GM18499 (cell line): ENCODE data around the gene FOXP1.

Source experiments
- ATAC-seq: cut with Tn5 transposase; IDR thresholded peaks from one replicate; pipeline ENCODE4 v1.9.1; 2021; ENCODE audit warnings: moderate number of reproducible peaks; ENCODE audit not compliant: insufficient read depth, unreplicated experiment

FOXP1 gene

DNA sequence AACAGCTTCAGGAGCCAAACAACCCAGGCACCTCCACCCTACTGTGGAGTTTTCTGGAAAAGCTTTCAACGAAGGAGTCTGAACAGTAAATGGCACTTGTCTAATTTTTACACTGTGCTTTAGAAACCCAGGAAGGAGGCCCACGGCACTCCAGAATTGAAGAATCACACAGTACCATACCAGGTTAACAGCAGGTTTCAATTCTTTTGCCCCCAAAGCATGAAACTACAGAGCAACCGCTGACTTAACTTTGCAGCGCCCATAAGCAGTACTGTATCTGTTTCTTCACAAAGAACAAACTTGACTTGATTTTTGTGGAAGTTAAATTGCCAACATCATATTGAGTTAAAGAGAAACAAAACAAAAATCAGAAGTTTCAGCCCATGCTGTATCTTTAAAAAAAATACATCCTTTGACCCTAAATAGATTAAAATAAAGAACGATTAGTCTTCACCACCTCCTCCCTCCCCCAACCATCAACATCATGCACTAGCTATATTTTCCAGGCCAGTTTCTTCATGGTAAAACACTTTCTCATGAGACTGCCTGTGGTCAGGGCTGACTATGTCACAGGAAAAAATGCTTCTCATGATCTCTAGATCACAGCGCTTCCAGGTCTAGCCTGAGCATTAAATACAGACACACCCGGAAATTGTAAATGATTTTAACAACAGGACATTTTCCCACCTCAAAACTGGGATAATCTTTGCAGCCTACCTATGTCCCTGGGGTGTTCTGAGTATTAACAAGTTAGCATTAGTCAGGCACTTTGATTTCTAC, 456.3 kb downstream of the FOXP1 start:
- ATAC-seq: no peak

DNA sequence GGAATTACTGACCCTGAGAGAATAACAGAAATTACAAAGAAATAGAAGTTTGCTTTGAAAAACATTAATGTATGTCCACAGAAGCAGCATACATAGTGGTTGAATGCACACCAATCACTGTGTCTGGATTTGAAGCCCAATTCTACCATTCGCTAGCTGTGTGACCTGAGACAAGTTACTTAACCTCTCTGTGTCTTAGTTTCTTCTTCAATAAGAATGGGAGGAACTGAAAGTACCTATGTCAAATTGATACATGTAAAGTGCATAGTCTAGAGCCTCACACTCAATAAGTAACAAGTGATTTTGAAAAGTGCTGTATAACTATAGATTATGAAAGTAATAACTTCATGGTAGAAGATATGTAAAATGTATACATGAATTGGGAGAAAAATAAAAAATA, 457.8 kb downstream of the FOXP1 start:
- ATAC-seq: no peak

- no peak for ATAC-seq
Measured at GRCh38 chr3:71124048-71124447, 459.5 kb downstream of the FOXP1 start.

DNA sequence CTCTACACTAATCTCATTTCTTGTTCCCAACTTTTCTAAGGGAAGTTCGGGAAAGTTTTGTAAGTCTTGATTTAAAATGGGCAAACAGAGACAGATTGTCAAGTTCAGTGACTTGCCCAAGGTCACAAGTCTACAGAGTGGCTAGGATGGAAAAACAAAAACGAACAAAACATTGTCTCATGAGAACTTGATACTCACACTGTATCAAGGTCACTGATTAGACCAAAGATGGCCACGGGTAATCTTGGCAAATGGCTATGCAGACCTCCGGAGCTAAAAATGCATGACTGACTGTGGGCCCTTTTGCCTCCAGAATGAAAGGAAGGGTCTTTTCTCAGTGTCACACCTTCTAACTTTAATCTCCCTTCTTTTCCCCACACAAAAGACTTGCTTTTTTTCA, 460.9 kb downstream of the FOXP1 start:
- no peak for ATAC-seq

GRCh38 chr3:71121429-71122167, 461.9 kb downstream of the FOXP1 start:
- ATAC-seq: no peak

- no peak for ATAC-seq
Measured at GRCh38 chr3:71120012-71120411, 463.5 kb downstream of the FOXP1 start.

DNA sequence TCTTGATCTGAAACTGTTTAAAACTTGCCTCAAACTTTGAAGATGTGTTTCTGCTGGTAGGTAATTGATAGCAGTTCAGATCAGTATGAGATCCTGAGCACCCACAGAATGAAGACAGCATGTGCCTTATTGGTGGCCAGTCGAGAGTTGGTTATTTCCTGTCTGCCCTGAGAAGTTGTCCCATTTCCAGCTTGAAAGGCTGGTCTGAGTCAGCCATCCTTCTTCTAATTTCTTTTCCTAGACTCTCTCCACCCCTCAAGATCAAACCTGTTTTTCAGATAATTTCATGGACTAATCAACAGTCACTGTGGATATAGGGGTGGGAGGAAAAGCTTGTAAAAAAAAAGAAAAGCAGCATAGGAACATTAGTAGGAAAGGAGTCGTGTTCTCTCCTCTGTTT, 464.4 kb downstream of the FOXP1 start:
- ATAC-seq: no peak

GRCh38 chr3:71118436-71118835, 465.1 kb downstream of the FOXP1 start:
- no peak for ATAC-seq

GRCh38 chr3:71117572-71118247, 465.8 kb downstream of the FOXP1 start:
- no peak for ATAC-seq

DNA sequence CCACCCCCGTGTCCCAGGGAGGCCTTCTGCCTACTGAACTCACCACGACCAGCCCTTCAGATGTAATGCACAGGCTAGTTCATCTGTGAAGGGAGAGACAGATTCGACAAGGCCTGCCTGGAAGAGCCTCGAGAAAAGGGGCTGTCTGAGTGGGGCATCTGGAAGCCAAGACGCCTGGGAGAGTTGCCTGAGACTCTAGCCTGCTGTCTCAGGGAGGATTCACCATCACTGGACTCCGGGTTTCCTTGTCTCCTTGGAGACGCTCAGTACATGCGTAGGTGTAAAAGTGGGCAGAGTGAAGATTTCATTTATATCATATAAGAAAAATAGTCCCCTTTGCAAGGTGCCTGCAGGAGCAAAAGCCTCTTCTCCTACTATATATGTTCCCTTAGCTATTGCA, 468.9 kb downstream of the FOXP1 start:
- ATAC-seq: no peak

DNA sequence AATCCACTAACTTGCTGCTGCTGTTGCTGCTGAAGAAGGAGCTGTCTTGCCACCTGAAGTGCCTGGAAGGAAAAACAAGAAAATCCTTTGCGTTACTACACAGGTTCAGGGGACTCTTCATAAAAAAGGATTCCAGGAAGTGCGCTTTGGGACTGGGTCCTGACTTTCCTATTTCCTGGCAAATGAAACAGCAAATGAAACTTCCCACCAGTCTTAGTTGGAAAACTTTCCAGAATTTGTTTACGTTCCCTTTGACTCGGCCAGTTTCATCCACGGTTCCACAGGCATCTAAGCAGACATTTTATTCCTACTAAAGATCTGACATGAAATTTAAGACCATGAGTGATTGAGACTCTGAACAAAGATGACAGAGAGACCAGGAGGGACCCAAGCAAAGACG, 471.0 kb downstream of the FOXP1 start:
- ATAC-seq: no peak

- no peak for ATAC-seq
Measured at GRCh38 chr3:71111784-71112440, 471.6 kb downstream of the FOXP1 start.

DNA sequence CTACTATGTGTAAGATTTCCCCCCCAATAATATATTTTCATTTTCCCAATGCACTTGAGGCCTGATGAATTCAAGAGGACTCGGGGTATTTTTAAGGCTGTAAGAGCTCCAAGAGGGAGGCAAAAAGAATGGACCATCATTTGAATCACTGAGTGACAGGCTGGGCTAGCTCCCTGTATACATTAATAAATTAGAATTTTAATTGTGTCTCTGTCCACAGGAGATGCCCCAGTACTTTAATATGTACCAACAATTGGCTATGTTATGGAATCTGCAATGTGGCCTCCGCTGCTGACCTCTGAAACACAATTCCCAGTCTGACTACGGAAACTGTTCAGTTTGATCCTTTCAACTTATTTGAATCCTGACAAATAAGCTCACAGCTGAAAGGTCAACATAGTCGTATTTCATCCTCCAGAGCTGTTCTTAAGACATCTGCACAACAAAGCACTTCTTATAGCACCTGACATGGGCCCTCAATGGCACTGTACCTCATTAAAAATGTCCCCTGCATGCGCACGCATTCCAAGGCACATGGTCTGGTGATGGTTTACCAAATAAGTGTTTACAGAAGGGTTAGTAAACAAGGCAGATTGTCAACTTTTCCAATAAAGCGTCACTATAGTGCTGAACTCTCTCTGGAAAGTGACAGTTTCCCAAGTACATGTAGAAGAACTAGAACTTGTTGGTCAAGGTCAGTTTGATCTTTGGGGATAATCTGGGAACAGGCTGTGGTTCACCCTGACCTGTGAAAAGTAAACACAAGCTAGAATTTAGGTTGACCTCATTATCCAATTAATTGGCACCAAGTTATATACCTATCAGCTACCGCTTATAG, 472.9 kb downstream of the FOXP1 start:
- no peak for ATAC-seq

DNA sequence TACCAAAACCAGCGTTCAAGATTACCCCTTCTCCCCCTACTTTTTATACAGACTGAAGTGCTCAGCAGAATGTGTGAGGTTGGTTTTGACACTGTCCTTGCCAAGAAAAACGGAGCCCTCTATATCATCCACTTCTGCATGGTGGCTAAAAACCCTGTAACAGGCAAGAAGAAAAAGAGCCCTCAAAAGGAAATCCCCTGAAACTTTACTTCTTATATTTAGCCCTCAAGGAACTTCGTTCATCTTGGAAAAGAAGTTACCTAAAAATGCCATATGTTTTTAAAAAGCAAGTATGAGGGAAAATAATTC, 473.6 kb downstream of the FOXP1 start:
- no peak for ATAC-seq

DNA sequence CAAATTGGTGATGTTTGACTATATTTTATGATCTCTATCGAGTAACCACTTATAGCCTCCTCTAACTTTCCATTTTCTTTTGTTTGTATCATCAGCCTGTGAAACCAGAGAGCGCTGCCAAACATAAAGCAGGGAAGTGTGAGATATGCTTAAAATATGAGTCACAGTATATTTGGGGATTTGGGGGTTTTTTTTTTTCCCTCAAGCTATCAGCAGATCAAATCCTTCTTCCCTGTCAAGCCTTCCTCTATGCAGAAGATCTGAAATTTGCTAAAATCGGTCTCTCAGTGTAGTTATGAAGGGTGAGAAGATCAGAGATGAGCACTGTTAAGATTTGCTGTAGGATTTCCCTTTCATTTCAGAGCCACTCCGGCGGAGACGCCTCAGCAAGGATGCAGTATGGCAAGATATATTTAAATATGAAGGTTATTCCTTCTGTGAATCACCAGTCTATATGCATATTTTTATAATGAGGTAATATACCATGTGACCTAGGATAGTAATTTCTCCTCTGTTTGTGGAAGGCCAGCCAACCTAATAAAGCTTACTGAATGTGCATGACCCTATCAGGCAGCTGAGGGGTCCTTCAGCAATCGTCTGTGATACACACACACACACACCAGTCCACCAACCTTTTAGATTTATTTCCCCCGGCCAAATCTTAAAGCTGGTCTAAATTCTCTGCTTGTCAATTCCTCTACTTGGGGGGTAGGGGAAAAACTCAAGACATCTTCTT, 474.1 kb downstream of the FOXP1 start:
- no peak for ATAC-seq

GRCh38 chr3:71107926-71108325, 475.6 kb downstream of the FOXP1 start:
- ATAC-seq: no peak

GRCh38 chr3:71104976-71105375, 478.6 kb downstream of the FOXP1 start:
- no peak for ATAC-seq

DNA sequence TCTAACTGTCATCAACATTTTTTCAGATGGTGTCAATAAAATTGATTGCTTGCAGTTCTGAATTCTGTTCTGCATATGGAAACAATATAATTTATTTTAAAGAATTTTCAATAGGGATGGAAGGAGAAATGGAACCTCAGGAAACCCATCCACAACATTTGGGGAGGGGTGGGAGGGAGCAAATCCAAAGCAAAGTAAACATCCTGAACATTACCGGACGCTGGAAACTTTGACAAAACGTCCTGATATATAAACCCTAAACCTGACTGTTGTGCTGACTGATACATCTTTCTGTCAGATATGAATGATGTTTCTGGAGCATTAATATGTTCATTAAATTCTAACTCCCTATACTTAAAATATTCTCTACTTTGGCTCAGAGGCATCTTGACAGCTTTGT, 479.0 kb downstream of the FOXP1 start:
- ATAC-seq: no peak

DNA sequence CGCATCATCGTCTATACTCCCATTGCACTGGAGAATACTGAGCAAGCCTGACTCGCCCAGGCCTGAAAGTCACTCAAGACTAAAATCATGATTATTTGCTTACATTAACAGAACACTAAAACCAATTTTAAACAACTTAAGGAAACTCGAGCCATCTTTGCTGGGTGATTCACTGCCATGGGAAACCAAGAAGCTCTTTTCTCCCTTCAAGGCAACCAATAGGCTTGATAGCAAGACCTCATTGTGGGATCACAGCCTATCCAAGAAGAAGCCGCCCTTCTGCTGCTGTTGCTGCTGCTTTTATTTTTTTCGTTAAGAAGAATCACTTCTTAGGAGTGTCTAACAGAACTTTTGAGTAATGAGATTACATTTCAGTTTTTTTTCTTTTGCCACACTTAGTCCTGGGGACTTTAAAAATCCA, 479.4 kb downstream of the FOXP1 start:
- no peak for ATAC-seq
